ENCODE results near the gene ATP8B1. TPM values are rescaled to one million over a fixed set of nuclear protein-coding genes. Genes with fewer than 3 reads are reported as not detected.

The ATP8B1 gene
- total RNA-seq, 4 donors from 2014 or later, result 120 to 321 (median 252) TPM

DNA sequence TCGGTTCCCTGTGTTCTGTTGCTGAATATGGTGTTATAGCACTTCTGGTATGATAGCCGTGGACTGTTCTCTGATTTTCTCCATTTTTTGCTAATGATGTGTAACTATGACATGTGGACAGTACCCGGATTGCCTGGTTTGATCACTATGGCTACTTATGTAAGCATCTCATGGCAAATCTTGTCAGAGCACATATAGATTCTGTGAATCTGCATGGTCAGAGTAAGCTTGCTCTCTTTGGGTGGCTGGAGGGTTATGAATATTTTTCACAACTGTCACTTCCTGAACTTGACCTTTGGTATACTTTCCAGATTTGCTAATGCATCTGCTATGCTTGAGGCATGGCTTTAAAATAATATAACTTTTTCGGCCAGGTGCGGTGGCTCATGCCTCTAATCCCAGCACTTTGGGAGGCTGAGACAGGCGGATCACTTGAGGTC lies 36.8 kb upstream of the ATP8B1 start:
- TF ChIP-seq POLR2A (IDR thresholded peaks at IDR 0.05), result no peak
- TF ChIP-seq EP300 (IDR thresholded peaks at IDR 0.05; ENCODE audit: low read depth), result no peak
- TF ChIP-seq, protein P1, sequence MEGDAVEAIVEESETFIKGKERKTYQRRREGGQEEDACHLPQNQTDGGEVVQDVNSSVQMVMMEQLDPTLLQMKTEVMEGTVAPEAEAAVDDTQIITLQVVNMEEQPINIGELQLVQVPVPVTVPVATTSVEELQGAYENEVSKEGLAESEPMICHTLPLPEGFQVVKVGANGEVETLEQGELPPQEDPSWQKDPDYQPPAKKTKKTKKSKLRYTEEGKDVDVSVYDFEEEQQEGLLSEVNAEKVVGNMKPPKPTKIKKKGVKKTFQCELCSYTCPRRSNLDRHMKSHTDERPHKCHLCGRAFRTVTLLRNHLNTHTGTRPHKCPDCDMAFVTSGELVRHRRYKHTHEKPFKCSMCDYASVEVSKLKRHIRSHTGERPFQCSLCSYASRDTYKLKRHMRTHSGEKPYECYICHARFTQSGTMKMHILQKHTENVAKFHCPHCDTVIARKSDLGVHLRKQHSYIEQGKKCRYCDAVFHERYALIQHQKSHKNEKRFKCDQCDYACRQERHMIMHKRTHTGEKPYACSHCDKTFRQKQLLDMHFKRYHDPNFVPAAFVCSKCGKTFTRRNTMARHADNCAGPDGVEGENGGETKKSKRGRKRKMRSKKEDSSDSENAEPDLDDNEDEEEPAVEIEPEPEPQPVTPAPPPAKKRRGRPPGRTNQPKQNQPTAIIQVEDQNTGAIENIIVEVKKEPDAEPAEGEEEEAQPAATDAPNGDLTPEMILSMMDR (IDR thresholded peaks at IDR 0.05), result no peak
- TF ChIP-seq POLR2AphosphoS5 (IDR thresholded peaks at IDR 0.05), result no peak
- Histone ChIP-seq H3K9me3 (no peaks in the 10 kb centered on the region), H3K4me1 (peaks cover 0 to 3% (median 0%) of the 10 kb centered on the region in 4 donors), H3K4me3 (no peak overlapping the region), H3K27me3 (no peaks in the 10 kb centered on the region), H3K27ac (no peak overlapping the region), H3K36me3 (no peaks in the 10 kb centered on the region)
- 78 to 86% methylated on average over 6 of the region's 6 CpGs for WGBS, 2 donors (ENCODE audit: low coverage in 1 of 2)
- DNase-seq, result no peak
- intact Hi-C loops (cut with DNase I; ENCODE audit: low total_unique reads), result no loop called here
- in situ Hi-C loops (cut with MboI; ENCODE audit: low pct_ligation_motif_present in 1 of 4, low pct_unique_long_range_greater_than_20kb in 1 of 4, low sequenced_read_pairs in 3 of 4), result loop anchor here in 1 of 4 donors (25.0 kb wide), 1 partner anchor 103 kb away; no protein-coding TSS in a partner anchor

DNA sequence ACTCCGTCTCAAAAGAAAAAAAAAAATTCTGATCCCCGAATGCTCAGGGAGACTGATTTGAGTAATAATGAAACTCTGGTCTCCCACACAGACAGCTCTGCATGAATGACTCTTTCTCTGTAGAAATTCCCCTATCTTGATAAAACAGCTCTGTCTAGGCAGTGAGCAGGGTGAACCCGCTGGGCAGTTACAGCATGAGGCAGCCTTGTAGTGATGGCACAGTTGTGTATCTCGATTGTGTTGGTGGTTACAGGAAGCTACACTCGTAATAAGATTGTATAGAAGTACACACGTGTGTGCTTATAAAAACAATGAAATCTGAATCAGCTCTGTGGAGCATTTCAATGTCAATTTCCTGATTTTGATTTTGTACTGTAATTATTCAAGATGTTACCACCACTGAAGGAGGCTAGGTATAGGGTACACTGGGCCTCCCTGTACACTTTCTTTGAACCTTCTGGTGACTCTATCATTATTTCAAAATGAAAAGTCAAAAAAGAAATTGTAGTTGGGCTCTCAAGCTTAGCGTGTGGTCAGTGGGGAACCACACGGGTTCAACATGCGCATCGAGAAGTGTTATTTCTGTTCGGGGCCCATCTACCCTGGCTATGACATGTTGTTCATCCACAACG lies 34.9 kb upstream of the ATP8B1 start:
- H3K4me1 ChIP-seq, result peaks cover 0 to 3% (median 0%) of the 10 kb centered on the region in 4 donors
- intact Hi-C loops (cut with DNase I; ENCODE audit: low total_unique reads), result no loop called here
- DNase-seq, result no peak
- H3K27me3 ChIP-seq, result no peaks in the 10 kb centered on the region
- 64 to 67% methylated on average over 7 to 12 of the region's 12 CpGs for WGBS, 2 donors (ENCODE audit: low coverage in 1 of 2)
- no peak overlapping the region for H3K27ac ChIP-seq
- TF ChIP-seq POLR2AphosphoS5 (IDR thresholded peaks at IDR 0.05), result no peak
- no peak for TF ChIP-seq EP300 (IDR thresholded peaks at IDR 0.05; ENCODE audit: low read depth)
- no peak for TF ChIP-seq POLR2A (IDR thresholded peaks at IDR 0.05)
- TF ChIP-seq, protein P1 (IDR thresholded peaks at IDR 0.05), result no peak
- no peaks in the 10 kb centered on the region for H3K9me3 ChIP-seq
- H3K36me3 ChIP-seq, result no peaks in the 10 kb centered on the region
- in situ Hi-C loops (cut with MboI; ENCODE audit: low pct_ligation_motif_present in 1 of 4, low pct_unique_long_range_greater_than_20kb in 1 of 4, low sequenced_read_pairs in 3 of 4), result loop anchor here in 1 of 4 donors (25.0 kb wide), 1 partner anchor 101 kb away; no protein-coding TSS in a partner anchor
- H3K4me3 ChIP-seq, result no peak overlapping the region

DNA sequence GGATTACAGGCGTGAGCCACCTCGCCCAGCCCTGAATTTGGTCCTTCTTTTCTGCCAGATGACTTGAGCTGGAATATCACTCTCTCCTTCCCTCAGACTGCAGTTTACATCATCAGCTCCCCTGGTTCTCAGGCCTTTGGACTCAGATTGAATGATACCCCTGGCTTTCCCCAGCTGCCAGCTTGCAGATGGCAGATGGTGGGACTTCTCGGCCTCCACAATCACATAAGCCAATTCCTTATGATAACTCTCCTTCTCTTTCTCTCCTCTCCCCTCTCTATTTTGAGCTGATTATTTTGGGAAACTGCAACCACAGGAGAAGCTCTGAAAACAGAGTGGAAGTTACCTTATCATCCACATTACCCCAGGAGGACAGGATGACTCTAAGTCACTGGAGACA lies 33.4 kb upstream of the ATP8B1 start:
- WGBS, 2 donors (ENCODE audit: low coverage in 1 of 2), result 96% methylated on average over 3 of the region's 3 CpGs; no CpG with 5 or more reads in 1 of the 2 donors
- H3K4me1 ChIP-seq, result peaks cover 0 to 4% (median 0%) of the 10 kb centered on the region in 4 donors
- H3K36me3 ChIP-seq, result no peaks in the 10 kb centered on the region
- H3K27me3 ChIP-seq, result no peaks in the 10 kb centered on the region
- no peak for DNase-seq
- in situ Hi-C loops (cut with MboI; ENCODE audit: low pct_ligation_motif_present in 1 of 4, low pct_unique_long_range_greater_than_20kb in 1 of 4, low sequenced_read_pairs in 3 of 4) (loop anchor here in 1 of 4 donors (25.0 kb wide), 1 partner anchor 99 kb away; no protein-coding TSS in a partner anchor), intact Hi-C loops (cut with DNase I; ENCODE audit: low total_unique reads) (no loop called here)
- no peak overlapping the region for H3K4me3 ChIP-seq
- TF ChIP-seq, protein P1 (IDR thresholded peaks at IDR 0.05), result no peak
- no peak for TF ChIP-seq EP300 (IDR thresholded peaks at IDR 0.05; ENCODE audit: low read depth)
- no peak for TF ChIP-seq POLR2AphosphoS5 (IDR thresholded peaks at IDR 0.05)
- no peak for TF ChIP-seq POLR2A (IDR thresholded peaks at IDR 0.05)
- H3K27ac ChIP-seq, result no peak overlapping the region
- H3K9me3 ChIP-seq, result no peaks in the 10 kb centered on the region

DNA sequence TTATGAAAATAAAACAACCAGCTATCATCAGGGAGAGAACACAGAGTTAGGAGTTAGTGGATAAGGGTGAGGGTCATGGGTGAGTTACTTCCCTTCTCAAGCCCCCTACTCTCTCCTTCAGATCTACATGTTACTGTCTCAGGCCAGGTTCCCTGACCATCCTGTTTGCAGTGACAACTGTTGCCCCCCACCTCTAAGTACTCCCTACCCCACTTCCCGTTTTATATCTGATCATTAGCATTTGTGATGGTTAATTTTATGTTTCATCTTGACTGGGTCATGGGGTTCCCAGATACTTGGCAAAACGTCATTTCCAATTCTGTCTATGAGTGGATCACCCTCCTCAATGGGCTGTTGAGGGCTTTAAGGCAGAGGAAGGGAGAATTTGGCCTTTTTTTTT lies 32.8 kb upstream of the ATP8B1 start:
- in situ Hi-C loops (cut with MboI; ENCODE audit: low pct_ligation_motif_present in 1 of 4, low pct_unique_long_range_greater_than_20kb in 1 of 4, low sequenced_read_pairs in 3 of 4) (loop anchor here in 1 of 4 donors (25.0 kb wide), 1 partner anchor 99 kb away; no protein-coding TSS in a partner anchor), intact Hi-C loops (cut with DNase I; ENCODE audit: low total_unique reads) (no loop called here)
- TF ChIP-seq POLR2AphosphoS5 (IDR thresholded peaks at IDR 0.05) (no peak), POLR2A (IDR thresholded peaks at IDR 0.05) (no peak), EP300 (IDR thresholded peaks at IDR 0.05; ENCODE audit: low read depth) (no peak)
- TF ChIP-seq, protein P1 (IDR thresholded peaks at IDR 0.05), result no peak
- WGBS, 2 donors (ENCODE audit: low coverage in 1 of 2), result 64 to 84% methylated on average over 2 of the region's 2 CpGs
- Histone ChIP-seq H3K27me3 (no peaks in the 10 kb centered on the region), H3K27ac (no peak overlapping the region), H3K36me3 (no peaks in the 10 kb centered on the region), H3K4me3 (no peak overlapping the region), H3K4me1 (peaks cover 0 to 4% (median 0%) of the 10 kb centered on the region in 4 donors), H3K9me3 (no peaks in the 10 kb centered on the region)
- no peak for DNase-seq

Measured in transverse colon (tissue), 4 donors.